Inflammatory macrophage treated with lipopolysaccharide for 4 hours (primary cell): ENCODE results near the gene RNF19B.
"Not testable (repeated sequence)": the region's sequence is repeated elsewhere in the genome, so short reads cannot be mapped to it uniquely, and the experiment has no call there.

Source experiments
- DNase-seq: peaks from one replicate; pipeline ENCODE4 v3.0.0-alpha.2; 2020

Gene RNF19B, protein sequence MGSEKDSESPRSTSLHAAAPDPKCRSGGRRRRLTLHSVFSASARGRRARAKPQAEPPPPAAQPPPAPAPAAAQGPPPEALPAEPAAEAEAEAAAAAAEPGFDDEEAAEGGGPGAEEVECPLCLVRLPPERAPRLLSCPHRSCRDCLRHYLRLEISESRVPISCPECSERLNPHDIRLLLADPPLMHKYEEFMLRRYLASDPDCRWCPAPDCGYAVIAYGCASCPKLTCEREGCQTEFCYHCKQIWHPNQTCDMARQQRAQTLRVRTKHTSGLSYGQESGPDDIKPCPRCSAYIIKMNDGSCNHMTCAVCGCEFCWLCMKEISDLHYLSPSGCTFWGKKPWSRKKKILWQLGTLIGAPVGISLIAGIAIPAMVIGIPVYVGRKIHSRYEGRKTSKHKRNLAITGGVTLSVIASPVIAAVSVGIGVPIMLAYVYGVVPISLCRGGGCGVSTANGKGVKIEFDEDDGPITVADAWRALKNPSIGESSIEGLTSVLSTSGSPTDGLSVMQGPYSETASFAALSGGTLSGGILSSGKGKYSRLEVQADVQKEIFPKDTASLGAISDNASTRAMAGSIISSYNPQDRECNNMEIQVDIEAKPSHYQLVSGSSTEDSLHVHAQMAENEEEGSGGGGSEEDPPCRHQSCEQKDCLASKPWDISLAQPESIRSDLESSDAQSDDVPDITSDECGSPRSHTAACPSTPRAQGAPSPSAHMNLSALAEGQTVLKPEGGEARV

GRCh38 chr1:32964461-32965250 is at the start of gene RNF19B:
TSS of gene RNF19B (minus strand) at chr1:32964809. CDS start at chr1:32964685, 124 bp downstream.
- peak; percentile 98 for DNase-seq

DNA sequence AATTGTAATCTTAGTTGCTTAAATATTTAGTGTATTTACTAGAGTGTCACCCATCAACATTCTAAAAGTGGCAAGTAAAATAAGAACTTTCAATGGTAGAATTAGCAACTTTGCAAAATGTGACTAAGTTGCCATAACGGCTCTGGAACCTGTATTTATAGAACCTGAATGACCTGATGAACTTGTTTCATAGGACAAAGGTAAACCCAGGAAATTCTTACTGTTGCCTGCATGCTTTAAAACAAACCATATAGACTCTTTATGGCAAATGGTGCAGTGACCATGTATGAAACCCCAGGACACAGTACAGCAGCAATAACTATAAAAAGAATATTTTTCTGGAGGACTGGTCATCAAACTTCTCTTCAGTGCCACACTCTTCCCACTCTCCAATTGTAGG is 49.2 kb upstream of the RNF19B start:
- DNase-seq, result no peak

GRCh38 chr1:33012165-33012564 is 47.6 kb upstream of the RNF19B start:
- no peak for DNase-seq

- DNase-seq, result peak; percentile 73
These were observed 46.5 kb upstream of the RNF19B start for GRCh38 chr1:33010932-33011731.

DNA sequence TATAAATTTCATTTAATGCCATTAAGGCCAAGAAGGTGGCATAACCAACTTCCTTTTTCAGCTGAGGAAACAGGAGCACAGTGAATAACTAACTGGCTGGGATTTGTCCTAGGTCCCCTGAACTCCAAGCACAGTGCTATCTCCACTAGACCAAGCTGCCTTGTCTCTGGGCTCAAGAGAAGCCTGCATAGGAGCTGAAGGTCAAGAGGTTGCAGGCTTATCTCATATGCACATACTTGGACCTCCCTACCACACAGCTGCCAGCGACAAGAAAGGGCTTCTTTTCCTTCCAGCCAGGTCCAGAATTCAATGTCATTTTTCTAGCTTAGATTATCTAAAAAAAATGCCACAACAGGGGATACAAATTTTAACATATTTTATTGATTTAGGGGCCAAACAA is 45.0 kb upstream of the RNF19B start:
- no peak for DNase-seq

DNA sequence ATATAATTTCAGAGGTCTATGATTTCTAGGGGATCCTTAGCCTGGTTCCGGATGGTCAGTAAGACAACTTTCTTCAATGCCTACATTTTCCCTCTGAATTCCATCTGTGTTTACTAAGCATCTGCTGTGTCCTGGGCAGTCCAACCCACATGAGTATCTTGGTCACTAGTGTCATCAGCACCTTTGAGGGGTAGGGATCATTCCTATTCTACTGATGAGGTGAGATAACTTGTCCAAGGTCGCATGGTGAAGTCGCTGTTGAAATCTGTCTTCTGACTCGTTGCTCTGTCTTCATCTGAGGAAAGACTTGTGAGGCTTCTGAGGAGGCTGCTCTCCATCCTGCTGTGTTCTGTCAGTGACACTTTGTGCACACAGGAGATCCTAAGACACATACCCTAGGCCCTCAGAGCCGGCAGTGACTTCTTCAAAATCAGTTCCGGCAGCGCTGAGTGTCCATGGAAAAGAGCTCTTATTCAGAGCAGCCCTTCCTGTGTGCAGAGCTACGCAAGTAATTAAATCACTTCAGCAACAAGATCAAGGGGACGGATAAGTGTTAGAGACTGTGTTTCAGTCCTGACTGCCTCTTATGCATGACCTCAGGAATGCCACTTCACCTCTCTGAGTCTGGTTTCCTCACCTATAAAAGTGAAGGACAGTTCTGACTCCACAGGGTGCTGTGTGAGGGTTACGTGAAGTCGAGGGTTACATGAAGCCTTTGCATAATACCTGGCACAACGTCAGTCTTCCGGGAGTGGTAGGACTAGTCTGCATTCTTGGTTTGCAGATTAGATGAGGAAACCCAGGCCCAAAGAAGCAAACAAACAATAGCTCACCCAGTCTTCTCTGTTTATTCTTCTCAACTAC is 43.7 kb upstream of the RNF19B start:
- peak; percentile 18 for DNase-seq

DNA sequence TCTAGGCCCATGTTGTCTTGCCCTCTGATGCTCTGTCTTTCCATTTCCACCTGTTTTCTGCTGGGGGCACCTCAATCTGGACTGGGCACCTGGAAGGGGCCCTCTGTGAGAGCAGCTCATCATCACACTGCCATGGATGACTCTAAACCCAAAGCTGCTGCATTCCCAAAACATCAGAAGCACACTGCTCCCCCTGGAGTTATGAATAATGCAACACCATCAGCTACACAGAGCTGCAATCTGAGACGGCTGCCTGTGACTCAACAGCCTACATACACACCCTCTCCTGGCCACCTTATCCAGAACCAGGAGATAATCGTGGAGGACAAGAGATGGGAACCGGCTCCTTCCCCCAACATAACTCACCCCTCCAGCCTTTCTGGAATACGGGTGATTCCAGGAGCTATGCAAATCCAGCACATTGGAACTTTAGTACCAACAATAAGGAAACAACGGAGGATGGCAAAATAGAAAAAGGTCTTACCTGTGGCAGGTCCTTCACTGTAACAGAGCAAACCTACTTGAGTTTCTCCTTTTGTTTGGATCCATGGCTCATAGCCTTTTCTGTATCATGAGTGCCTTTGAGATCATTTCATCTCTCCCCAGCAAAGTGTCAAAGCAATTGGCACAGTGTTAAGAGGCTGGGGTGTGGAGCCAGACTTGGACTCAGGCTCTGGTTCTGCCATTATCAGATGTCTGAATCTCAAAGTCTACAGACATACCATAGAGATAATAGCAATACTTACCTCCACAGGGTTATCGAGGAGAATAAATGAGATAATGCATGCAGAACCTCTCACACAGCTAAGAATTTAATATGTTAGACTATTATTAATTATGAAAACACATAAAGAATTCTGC is 42.8 kb upstream of the RNF19B start:
- DNase-seq, result peak; percentile 76

GRCh38 chr1:33005838-33006421 is 41.3 kb upstream of the RNF19B start:
- DNase-seq, result no peak

GRCh38 chr1:33005117-33005837 is 40.7 kb upstream of the RNF19B start:
- DNase-seq, result no peak

- DNase-seq, result no peak
These were observed 40.0 kb upstream of the RNF19B start for GRCh38 chr1:33004613-33005012.

- no peak for DNase-seq
These were observed 39.0 kb upstream of the RNF19B start for GRCh38 chr1:33003657-33004056.

- DNase-seq, result no peak
These were observed 37.4 kb upstream of the RNF19B start for GRCh38 chr1:33002006-33002405.

DNA sequence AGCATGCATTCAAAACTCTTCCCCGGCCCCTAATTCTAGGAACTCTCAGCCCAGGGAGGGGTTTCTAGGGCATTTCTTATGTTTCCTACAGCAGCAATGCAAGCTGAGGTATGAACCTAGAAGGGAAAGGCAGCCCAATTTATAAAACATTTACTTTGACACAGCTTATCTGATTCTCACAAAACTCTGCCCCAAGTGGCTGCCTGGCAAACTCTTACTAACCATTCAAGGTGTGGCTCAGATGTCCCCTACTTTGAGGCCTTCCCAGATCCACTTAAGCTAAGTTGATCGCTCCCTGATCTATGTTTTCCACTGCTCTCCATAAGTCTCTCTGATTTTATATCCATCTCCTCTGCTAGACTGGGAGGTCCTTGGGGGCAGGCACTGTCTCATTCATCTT is 36.7 kb upstream of the RNF19B start:
- no peak for DNase-seq

GRCh38 chr1:33000427-33001026 is 35.9 kb upstream of the RNF19B start:
- no peak for DNase-seq

GRCh38 chr1:32998997-32999396 is 34.4 kb upstream of the RNF19B start:
- DNase-seq, result no peak

DNA sequence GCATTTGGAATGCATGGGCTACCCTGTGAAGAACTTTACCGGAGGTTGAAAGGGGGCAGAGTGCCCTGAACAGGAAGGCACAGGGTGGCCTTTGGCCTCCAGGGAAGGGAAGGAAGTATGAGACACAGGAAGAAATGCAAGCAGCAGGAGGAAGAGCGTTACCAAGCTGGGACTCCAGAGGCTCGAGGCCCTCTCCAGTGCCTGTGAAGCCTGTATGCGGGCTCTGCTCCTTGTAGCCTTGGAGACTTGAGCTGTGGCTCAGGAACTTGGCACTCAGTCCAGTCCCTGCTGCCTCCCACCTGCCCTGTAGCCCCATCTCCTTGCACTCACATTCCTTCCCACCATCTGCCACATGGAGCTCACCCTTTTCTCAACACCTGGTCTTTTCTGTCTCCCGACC is 33.5 kb upstream of the RNF19B start:
- DNase-seq, result peak; percentile 56

GRCh38 chr1:32997381-32997891 is 32.8 kb upstream of the RNF19B start:
- DNase-seq, result peak; percentile 68

DNA sequence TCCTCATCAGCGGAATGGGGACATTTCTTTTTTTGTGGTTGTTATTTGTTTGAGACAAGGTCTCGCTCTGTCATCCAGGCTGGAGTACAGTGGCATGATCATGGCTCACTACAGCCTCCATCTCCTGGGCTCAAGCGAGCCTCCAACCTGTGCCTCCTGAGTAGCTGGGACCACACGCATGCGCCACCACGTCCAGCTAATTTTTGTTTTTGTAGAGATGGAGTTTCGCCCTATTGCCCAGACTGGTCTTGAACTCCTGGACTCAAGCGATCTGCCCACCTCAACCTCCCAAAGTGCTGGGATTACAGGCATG is 28.7 kb upstream of the RNF19B start:
- not testable (repeated sequence) for DNase-seq
